SKM-1 (cell line): Measurements from ENCODE around the gene WIF1.

Experiments used
- DNase-seq: peaks from one replicate; lab custom pipeline; 2025; ENCODE audit not compliant: unreplicated experiment; lab: John Stamatoyannopoulos, UW

Gene WIF1, protein sequence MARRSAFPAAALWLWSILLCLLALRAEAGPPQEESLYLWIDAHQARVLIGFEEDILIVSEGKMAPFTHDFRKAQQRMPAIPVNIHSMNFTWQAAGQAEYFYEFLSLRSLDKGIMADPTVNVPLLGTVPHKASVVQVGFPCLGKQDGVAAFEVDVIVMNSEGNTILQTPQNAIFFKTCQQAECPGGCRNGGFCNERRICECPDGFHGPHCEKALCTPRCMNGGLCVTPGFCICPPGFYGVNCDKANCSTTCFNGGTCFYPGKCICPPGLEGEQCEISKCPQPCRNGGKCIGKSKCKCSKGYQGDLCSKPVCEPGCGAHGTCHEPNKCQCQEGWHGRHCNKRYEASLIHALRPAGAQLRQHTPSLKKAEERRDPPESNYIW

DNA sequence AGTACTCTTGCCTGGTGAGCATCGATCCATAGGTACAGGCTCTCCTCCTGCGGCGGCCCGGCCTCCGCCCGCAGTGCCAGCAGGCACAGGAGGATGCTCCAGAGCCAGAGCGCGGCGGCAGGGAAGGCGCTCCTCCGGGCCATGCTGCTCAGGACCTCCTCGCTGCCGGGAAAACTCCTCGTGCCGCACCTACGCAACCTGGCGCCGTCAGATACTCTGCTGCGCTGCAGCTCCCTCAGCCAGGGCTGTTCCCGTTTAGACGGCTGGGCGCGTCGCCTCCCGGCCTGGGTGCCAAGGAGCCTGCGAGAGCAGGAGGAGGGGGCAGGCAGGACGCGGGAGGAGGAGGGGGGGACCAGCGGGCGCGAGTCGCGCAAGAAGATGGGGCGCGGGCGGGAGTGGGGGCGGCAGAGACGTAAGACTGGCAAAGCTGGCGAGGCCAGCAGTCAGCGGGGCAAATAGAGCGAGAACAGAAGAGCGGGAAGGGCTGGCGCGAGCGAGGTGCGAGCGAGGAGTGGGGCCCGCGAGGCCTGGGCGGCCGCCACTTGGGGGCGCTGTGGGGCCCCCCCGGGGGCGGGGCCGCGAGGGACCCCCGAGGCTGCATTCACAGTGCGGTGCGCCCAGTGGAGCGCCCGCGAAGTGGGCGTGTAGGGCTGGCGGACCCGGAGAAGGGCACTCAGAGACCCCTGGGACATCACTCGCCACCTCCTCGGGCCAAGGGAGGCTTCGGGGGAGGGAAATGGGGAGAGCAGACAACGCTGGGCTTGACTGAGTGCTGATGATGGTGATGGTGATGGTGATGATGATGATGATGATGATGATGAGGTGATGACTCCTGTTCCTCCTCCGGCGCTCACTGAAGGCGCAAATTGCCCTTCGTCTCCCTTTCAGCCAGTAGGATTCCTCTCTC lies at the start of gene WIF1:
TSS of gene WIF1 (minus strand) at position 257 of the 907 bp plus-strand sequence. CDS start at position 143, 114 bp downstream.
- DNase-seq, result no peak

DNA sequence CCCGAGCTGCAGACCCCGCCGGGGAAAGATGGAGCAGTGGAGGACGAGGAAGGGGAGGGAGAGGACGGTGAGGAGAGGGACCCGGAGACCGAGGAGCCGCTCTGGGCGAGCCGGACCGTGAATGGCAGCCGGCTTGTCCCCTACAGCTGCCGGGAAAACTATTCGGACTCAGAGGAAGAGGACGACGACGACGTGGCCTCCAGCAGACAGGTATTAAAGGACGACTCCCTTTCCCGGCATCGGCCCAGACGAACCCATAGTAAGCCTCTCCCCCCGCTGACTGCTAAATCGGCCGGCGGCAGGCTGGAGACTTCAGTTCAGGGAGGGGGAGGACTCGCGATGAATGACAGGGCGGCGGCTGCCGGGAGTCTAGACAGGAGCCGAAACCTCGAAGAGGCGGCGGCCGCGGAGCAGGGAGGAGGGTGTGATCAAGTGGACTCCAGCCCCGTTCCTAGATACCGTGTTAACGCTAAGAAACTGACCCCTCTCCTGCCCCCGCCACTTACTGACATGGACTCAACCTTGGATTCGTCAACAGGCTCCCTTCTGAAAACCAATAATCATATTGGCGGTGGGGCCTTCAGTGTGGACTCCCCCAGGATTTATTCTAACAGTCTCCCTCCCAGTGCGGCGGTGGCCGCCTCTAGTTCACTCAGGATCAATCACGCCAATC lies 49.2 kb upstream of the WIF1 start:
- no peak for DNase-seq

DNA sequence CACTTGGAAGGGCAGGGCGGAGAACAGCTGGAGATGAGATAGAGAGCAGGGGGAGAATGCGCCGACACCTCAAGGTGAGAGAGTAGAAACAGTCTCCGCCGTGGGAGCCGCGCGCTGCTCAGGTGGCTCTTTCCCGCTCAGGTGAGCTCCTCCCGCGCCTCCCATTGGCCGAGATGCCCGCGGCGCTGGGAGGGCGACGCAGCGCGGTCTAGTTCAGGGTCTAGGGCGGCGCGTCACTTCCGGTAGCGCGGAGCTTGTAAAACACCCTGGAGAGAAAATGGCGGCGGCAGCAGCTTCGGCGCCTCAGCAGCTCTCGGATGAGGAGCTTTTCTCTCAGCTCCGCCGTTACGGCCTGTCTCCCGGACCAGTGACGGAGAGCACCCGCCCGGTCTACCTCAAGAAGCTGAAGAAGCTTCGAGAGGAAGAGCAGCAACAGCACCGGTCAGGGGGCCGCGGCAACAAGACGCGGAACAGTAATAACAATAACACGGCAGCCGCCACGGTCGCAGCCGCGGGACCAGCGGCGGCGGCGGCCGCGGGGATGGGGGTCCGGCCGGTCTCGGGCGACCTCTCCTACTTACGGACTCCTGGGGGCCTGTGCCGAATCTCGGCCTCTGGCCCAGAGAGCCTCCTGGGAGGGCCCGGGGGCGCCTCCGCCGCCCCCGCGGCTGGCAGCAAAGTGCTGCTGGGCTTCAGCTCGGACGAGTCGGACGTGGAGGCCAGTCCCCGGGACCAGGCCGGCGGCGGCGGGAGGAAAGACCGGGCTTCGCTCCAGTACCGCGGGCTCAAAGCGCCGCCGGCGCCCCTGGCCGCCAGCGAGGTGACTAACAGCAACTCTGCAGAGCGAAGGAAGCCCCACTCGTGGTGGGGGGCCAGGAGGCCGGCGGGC lies 48.5 kb upstream of the WIF1 start, which contains the start of gene LEMD3:
TSS of gene LEMD3 (plus strand) at position 264 of the 889 bp plus-strand sequence. CDS start at position 278, 14 bp downstream.
- DNase-seq, result peak; percentile 15

DNA sequence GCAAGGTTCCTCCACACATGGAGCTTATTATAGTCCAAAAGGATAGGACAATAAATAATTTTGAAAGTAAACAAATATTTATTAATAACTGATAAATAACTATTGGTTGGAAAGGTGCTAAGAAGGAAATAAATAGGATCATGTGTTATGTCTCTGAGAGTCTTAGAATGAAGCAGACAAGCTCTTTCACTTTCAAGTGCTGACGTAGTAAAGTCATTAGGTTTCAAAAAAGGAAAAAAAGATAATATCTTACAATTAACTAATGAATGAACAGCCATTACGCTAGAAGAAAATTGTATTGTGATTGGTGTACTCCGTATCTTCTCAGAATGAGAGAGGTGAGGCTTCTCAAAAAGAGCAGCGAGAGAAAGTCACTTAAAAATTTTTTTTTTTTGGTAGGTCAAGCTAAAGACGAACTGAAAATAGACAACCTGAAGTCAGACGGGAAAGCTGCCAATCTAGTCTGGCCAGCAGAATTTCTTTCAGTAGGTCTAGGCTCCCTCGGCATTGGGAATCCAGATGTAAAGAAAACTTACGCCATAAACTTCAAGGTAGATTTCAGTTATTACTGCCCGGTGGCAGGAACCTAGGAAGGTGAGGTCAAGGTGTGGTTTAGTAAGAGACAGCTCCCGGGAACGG lies 47.7 kb upstream of the WIF1 start:
- DNase-seq, result no peak

DNA sequence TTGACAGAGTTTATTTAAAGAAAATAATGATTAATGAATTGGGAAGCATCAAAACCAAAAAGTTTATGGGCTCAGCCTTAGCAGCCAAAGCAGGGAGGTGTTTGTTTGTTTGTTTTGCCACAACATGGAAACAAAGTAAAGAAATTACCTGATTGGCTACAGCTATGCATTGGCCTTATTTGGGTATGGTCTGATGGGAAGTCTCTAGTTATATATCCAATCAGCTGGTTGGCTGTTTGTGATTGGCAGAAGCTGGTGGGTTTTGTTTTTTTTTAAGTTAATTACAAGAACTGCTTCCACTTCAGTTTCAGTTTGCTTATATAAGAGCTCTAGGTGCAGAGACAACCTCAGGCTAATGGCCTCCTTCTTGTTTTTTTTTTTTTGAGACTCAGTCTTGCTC lies 43.7 kb upstream of the WIF1 start:
- no peak for DNase-seq

DNA sequence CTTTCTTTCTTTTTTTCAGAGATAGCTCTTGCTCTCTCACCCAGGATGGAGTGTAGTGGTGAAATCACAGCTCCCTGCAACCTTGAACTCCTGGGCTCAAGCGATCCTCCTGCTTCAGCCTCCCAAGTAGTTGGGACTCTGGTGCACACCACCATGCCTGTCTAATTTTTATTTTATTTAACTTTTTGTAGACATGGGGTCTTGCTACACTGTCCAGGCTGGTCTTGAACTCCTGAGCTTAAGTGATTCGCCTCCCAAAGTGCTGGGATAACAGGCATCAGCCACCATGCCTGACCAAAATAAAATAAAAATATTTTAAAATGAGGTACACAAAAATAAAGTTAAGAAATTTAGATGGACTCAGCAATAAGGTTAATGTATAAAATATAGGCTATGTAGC lies 43.1 kb upstream of the WIF1 start:
- no peak for DNase-seq

DNA sequence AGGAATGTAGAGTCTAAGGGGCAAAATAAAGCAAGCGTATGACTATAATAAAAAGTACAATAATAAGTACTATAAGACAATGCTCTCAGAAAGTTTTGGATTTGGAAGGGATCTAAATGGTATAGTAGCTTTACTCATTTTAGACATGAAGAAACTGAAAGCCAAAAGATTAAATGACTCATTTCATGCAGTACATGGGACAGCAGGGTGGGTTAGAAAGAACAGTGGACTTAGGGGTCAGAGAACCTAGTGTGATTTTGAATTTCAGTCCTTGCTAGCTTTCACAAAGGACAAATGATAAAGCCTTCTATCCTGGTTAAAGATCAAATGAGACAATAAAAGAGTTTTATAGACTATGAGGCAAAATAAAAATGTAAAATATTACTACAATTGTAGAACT lies 41.5 kb upstream of the WIF1 start:
- DNase-seq, result no peak

DNA sequence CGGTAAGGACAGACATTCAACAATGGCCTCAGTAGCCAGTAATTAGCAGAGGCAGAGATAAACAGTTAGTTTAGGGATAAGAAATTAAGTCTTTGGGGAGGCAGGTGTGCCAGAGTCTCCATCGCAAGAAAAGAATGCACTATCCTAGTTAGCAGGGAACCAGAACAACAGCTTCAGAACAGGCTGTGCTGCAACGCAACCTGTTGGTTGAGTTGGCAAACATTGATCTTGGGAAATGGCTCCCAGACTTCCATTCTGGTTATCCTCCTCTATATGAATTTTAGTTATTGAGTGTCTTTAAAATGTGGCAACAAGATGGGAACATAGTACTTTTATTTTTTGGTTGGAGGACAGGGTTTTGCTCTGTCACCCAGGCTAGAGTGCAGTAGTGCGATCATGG lies 36.0 kb upstream of the WIF1 start:
- DNase-seq, result no peak

DNA sequence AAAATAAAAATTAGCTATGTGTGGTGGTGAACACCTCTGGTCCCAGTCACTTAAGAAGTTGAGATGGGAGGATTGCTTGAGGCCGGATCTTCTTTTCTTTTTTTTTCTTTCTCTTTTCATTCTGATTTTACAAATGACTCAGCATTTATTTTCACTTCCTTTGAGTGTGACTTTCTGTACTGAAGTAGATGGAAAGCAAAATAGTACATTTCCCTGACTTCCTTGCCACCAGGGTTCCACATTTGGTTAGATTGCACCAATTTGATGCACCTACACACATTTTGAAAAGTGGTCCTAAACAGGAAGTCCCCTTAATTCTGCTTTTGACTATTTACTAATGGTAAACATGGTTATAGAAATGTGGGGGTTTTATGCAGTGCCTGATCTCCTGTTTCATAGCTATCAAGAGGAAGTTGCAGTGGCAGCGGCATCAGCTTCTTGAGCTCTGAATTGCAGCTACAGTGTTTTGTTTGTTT lies 35.3 kb upstream of the WIF1 start:
- DNase-seq, result no peak

DNA sequence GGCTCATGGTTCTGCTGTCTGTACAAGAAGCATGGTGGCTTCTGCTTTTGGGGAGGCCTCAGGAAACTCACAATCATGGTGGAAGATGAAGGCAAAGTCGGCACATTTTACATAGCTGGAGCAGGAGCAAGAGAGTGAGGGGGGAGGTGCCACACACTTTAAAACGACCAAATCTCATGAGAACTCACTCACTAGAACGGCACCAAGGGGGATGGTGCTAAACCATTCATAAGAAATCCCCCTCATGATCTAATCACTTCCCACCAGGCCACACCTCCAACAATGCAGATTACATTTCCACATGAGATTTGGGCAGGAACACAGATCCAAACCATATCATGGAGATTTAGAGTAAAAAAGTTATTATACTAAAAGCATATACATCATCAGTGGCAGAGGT lies 34.7 kb upstream of the WIF1 start:
- DNase-seq, result no peak

DNA sequence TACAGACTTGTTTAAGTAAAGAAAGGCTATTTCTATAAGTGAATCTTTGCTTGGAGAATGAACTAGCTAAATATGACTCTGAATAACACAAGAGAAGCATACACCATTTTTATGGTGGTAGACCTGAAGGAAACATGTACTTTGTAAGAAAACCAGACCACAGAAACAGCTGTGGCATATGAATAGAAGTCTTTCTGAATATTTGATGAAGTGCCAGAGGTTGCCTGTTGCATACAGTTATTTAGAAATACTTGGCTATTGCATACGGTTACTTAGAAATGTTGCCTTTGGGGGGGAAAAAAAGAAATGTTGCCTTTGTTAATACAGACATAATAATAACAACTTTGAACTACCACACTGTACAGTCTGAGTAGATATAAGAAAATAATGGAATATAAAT lies 31.5 kb upstream of the WIF1 start:
- no peak for DNase-seq

DNA sequence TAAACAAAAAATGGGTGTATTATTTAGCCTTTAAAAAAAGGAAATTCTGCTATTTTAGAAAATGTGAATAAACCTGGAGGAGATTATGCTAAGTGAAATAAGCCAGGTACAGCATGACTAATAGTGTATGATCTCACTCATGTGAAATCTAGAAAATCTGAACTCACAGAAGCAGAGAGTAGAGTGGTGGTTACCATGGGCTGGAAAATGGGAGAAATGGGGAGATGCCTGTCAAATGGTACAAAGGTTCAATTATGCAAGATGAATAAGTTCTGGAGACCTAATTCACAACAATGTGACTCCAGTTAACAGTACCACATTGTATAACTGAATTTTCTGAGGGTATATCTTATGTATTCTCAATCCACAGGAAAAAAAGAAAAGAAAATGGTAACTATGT lies 30.9 kb upstream of the WIF1 start:
- DNase-seq, result no peak

DNA sequence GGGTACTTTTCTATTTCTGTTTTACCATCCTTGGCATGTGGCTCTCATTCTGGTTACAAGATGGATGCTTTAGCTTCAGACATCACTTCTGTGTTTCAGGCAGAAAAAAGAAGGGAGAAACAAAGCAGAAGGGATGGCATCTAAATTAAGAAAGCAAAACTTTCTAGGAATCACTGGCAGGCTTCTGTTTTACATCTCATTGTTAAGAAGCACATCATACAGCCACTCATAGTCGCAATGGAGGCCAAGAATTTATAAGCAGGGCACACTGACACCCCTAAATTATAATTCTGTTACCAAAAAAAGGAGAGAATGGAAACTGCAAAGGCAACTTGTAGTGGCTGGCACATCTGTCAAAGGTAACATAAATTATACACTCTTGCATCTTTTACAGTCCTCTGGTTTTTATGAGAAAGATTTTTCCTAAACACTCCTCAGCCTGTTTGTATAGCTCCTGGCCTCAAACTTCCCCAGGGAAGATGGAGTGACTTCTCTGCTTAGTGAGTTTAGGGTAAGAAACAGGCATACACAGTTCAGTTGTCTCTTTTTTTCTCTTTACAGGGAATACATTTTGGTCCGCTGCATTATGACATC lies 26.3 kb upstream of the WIF1 start:
- no peak for DNase-seq

DNA sequence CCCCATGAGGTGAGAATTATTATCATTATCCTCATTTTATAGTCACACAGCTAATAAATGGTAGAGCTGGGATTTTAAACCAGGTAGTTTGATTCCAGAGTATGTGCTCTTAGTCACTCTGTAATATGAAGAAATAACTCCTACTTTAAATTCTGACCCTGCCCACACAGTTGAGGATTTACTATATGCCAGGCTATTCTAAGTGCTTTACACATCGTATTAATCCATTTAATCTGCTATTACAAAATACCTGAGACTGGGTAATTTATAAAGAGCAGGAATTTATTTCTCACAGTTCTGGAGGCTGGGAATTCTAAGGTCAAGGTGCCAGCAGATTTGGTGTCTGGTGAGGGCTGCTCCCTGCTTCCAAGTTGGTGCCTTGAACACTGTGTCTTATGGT lies 19.6 kb upstream of the WIF1 start:
- no peak for DNase-seq

DNA sequence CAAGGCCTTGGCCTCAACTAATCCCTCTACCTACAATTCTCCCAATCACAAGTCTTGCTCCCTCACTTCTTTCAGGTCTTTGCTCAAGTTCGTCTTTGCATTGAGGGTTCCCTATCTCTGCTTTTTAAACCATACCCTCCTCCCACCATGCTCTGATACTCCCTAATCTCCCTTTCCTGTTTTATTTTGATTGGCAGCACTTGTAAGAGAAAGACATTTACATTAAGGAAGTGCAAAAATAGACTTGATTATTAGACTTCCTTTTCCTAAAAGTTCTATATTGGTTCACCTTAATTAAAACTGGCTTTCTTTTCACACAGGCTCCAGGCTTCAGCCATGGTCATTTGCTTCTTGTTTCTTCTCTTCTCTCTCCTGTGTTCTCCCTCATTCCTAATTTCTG lies 18.3 kb upstream of the WIF1 start:
- DNase-seq, result no peak

DNA sequence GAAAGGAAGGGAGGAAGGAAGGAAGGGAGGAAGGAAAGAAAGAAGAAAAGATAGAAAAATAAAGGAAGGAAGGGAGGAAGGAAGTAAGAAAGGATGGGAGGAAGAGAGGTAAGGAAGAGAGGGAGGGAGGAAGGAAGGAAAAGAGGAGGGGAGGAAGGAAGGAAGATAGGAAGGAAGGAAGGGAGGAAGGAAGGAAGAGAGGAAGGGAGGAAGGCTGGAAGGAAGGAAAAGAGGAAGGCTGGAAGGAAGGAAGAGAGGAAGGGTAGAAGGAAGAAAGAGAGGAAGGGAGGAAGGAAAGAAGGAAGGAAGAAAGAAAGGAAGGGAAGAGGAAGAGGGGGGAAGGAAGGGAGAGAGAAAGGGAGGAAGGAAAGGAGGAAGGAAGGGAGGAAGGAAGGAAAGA lies 12.8 kb upstream of the WIF1 start:
- DNase-seq, result no peak

DNA sequence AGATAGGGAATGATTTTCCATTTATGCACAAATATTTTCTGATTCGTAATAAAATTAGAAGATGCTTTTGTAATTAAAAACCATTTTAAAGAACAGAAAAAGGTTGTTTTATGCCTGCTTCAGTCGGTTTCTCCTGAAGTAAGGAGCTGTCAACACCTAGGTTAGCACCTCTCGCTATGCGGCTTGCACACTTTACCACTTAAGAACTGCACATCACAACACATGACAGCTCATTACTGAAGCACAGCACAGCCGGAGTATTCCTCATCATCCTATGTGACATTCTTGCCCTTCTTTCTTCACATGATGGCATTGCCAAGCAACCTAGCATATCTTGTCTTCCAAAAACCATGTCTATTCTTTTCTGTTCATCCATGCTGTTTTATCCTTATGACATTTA lies 5.4 kb upstream of the WIF1 start:
- no peak for DNase-seq

DNA sequence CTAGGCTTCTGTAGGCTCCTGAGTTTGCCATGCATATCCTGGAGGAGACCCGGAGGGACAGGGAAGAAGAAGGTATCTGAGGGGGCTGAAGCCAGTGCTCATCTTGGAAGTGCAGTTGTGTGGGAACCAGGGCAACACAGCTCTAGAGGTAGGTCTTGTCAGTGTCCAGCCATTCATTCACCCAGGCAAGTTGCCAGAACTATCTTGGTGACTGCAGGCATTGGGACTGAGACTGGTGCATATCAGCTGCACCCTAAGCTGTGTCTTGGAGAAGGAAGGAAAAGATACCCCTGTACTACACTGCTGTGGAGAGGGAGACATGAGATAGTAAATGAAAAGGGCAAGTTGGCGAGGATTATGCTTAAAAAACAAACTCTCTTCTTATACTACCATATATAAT lies 4.9 kb upstream of the WIF1 start:
- DNase-seq, result no peak

DNA sequence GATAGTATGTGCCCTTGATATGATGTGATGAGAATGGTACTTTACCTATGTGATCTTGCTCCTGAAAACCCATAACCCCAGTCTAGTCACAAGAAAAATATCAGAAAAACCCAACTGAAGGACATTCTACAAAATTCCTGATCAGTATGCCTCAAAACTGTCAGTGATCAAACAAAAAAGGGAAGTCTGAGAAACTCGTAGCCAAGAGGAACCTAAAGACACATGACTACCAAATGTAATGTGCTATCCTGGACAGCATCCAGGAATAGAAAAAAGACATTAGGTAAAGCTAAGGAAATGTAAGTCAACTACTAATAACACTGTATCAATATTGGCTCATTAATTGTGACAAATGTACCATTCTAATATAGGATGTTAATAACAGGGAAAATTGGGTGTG lies 4.1 kb upstream of the WIF1 start:
- DNase-seq, result no peak
